Activated T-helper 1 cell treated with Interleukin-2 at 50 U/mL for 16 hours (primary cell): Measurements from ENCODE around the gene ANKRD11.
"Not testable (repeated sequence)": the region's sequence is repeated elsewhere in the genome, so short reads cannot be mapped to it uniquely, and the experiment has no call there.

ENCODE experiments used
- DNase-seq: peaks from one replicate; pipeline ENCODE4 v3.0.0-alpha.2; 2020; ENCODE audit warnings: low read depth

Gene ANKRD11

DNA sequence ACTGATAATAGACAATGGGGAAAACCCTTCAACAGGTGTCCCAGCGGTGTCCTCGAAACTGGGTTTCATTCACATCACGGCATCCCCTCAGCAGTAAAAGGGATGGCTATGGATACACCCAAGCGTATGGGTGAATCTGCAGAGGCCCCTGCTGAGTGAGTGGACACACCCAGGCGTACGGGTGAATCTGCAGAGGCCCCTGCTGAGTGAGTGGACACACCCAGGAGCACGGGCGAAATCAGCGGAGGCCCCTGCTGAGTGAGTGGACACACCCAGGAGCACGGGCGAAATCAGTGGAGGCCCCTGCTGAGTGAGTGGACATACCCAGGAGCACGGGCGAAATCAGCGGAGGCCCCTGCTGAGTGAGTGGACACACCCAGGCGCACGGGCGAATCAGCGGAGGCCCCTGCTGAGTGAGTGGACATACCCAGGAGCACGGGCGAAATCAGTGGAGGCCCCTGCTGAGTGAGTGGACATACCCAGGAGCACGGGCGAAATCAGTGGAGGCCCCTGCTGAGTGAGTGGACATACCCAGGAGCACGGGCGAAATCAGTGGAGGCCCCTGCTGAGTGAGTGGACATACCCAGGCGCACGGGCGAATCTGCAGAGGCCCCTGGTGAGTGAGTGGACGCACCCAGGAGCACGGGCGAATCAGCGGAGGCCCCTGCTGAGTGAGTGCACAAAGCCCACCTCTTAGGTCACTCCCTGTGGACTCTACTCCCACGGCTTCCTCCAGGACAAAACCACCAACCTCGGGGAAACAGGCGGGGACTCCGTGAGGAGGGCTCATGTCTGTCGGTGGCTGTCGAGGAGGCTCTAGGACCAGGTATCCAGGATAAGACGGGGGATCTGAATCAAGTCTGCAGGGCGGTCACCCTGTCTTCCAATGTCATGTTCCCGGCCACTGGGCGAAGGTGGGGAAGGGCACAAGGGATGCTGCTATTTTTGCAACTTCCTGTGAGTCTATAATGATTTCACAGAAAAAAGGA is 161.7 kb downstream of the ANKRD11 start:
- DNase-seq: not testable (repeated sequence)

DNA sequence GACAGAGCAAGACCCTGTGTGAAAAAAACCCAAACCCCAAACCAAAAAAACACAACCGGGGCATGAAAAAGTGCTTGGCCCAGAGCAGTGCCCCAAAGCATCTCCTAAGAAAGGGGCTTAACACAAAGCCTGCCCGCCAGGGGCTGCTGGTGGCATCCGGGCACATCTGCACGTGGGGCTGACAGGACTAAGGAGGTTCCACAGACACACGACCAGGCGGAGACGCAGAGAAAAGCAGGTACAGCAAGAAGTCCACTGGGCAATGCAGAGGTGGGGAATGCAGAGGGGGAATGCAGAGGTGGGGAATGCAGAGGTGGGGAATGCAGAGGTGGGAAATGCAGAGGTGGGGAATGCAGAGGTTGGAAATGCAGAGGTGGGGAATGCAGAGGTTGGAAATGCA is 163.6 kb downstream of the ANKRD11 start:
- no peak for DNase-seq

DNA sequence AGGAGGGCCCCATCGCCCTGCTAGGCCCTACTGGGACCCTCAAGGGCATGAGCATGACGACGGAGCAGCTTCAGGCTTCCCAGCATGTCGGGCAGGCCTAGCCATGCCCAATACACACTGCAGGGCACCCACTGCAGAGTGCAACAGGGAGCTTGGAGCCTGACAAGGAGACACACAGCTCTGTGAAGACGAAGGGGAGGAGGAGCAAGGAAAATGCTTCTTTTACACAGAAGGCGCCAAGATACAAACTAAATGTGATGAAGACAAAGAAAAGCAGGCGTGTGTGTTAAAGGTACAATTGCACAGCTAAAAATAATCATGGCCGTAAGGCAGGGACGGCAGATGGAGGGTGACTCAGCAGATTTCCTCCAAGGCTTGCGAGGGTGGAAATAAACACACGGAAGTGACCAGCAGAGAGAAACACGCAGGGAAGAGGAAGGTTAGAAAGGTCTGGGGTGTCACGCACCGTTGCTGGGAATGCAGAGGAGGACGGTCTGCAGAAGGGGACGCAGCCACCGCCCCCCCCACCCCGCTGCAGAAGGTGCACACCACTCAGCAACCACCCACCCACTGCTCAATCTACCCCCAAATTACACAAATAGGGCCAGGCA is 164.4 kb downstream of the ANKRD11 start:
- no peak for DNase-seq

DNA sequence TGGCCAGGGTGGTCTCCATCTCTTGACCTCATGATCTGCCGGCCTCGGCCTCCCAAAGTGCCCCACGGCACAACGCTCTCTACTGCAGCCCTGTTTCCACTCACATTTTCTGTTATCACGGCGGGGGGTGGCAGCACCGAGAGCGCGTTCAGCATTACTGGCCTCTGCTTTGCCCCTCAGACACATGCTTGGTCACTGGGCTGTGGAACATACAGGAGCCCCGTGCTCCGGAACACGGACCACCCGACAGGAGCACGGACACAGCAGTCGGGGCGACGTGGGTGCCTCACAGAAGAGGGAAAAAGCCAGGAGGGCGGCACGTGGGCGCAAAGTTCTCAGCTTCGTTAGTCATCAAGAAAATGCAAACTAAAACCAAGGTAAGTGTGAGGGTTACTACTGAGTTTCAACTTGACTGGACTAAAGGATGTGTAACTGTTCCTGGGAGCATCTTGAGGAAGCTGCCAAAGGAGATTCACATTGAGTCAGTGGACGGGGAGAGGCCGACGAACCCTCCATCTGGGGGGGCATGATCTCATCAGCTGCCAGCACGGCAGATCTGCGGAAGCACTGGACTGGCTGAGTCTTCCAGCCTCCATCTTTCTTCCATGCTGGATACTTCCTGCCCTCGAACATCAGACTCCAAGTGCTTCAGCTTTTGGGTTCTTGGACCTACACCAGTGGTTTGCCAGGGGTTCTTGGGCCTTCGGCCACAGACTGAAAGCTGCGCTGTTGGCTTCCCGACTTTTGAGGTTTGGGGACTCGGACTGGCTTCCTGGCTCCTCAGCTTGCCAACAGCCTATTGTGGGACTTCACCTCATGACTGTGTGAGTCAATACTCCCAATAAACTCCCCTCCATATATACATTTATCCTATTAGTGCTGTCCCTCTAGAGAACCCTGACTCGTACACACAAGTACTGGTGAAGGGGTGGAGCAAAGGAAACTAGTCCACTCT is 166.0 kb downstream of the ANKRD11 start:
- DNase-seq: no peak

DNA sequence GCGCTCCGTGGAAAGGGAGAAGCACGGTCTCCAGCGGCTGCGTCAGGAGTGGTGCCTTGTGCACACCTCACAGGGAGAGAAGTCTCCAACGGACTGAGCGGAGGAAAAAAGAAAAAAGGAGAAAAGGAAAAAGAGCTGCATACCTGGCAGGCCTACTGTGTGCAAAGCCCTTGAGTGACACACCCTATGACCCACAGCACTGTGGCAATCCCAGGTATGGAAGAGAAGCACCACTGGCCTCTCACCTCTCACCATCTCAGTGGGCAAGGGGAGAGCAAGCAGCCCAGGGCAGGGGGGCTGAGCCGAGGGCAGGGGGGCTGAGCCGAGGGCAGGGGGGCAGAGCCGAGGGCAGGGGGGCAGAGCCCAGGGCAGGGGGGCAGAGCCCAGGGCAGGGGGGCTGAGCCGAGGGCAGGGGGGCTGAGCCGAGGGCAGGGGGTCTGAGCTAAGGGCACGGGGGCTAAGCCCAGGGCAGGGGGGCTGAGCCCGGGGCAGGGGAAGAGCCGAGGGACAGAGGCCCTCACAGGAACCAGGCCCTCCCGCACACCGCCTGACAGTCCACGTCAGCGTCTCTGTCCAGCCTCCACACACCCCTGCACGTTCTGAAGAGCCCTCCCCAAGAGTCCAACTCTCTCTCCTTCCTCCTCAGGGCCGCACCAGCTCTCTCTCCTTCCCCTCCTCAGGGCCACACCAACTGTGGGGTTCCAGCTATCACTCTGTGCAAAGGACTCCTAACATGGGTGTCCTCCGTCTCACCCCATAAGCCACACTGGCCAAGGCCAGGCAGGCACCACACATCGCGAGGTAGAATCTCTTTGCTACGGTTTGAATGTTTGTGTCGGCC is 167.0 kb downstream of the ANKRD11 start:
- DNase-seq: no peak

DNA sequence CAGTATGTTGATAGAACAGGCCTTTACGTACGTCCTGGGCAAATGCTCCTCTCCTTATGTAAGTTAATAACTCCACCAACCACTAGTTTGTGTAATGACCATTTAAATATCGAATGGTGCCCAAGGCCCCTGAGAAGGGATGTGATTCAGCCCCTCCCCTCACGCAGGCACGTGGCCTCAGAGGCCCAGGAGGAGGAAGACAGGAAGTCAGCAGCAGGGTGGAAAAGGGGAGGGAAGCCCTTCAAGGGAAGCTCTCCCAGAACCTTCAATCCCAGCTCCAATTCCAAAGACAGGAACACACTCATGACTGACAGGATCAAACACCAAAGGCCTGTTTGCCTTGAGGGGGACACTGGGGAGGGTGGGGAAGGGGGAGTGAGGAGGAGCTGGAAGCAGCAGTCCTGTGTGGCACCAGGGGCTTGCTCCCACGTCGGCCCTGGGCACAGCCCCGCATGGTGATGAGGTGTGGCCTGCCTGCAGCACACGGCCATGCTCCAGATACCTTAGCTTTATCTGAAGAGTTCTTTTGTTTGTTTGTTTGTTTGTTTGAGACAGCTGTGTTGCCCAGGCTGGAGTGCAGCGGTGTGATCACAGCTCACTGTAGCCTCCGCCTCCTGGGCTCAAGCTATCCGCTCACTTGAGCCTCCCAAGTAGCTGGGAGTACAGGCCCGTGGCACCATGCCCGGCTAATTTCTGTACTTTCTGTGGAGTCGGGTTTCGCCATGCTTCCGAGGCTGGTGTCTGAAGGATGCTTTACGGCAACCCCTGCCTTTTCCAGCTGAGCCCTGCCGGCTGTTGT is 167.8 kb downstream of the ANKRD11 start:
- DNase-seq: no peak

DNA sequence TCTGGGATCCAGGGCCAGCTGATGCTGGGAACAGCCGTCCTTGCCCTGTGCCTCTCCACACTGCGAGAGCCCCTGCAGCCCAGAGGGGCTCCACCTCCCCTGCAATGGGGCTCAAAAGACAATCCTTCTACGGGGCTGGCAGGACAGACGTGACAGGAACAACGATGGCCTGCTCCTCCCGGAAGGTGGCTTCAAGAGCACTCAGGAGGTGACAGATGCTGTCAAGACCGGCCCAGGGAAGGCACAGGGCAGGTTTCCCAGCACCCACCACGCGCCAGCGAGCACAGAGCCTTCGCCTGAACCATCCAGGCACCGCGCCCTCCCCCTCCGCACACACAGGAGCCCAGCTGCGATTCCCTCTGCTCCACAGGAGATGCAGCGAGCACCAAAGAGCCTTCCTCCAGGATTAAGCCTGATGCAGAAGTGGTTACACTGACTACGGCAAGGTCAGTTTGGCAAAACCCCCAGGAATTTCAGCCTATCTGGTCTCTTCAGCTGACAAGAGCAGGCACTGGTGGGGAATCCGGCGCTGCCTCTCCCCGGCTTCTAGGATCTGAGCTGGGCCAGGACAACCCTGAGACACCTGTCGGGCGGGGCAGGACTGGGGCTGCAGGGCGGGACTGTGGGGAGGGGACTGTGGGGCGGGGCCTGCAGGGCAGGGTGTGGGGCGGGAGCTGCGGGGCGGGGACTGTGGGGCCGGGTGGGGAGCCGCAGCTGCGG is 169.4 kb downstream of the ANKRD11 start:
- DNase-seq: no peak

DNA sequence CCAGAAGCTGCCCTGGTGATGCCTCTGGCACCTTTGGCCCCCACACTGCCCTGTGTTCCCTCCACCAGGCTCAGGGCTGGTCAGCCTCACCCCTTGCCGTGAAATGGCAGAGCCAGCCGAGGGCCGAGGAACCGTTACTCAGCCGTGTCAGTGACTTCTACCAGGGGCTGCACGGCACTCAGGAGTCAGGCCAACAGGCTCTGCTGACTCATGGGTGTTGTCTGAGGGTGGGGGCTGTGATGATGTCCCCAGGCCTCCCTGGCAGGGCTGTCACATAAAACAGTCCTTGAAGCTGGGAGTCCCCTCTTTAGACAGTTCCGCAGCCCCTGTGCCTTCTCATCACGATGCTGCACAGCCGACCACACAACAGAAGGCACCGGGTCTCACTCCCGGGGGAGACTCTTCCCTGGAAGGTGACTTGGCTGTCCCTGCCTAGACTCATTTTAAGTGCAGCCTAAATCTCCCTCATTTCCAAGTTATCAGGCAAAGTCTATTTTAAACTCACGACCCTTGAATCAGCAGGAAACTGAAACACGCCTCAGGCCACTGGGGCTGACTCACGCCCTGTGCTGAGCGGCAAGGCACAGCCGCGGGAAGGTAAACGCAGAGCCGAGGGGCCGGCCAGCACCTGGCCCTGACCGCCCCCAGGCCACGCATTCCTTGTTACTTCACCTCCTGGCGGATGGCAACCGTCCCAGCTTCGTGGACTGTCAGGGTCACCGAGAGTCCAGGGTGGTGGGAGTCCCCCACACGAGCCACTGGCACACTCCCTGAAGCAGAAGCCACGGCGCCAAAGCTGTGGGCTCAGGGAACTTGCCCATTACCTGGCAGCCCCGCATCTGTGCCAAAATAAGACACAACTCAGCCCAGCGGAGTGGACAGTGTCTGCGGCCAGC is 170.2 kb downstream of the ANKRD11 start:
- no peak for DNase-seq

DNA sequence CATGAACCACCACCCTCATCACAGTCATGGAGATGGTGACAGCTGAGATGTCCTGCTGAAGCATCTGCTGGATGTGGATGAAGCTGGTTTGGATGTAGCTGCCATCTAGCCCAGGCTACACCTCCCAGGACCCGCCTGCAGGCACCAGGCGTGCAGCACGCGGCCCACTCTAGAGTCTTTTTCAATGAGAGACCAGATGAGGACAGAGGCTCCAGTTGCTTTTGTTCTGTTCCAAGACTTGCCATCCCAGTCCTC is 170.8 kb downstream of the ANKRD11 start:
- DNase-seq: no peak

DNA sequence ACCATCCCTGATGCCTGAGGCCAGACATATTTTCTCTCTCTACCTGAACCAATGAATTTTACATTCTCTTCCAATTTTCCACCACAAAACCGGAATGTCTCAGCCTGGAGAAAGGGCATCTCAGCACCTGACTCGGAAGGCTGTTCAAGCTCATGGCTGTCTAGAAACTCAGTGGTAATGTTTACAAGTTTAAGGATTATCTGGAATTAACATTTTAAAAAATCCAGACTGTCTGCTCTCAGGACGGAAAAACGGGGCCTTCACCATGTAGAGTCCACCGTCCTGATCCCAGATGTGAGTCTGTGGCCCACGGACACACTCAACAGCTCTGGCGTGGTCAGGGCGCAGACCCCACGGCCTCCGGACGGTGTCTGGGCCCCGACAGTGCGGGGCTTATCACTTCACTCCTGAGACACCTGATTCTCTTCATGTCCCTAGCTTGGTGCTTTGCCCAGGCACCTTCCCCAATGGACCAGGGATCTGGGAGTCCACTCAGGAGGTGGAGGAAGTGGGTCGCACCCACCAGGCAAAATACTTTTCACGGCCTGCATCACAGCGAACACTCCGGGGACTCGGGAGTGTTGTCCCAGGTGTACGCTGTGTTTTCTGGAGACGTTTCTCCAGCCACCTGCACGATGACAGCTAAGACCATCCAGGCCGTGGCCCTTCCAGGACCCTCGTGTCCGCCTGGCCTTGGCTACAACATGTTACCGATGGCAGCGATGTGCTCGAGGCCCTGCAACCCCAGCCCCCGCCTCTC is 171.3 kb downstream of the ANKRD11 start:
- DNase-seq: no peak

DNA sequence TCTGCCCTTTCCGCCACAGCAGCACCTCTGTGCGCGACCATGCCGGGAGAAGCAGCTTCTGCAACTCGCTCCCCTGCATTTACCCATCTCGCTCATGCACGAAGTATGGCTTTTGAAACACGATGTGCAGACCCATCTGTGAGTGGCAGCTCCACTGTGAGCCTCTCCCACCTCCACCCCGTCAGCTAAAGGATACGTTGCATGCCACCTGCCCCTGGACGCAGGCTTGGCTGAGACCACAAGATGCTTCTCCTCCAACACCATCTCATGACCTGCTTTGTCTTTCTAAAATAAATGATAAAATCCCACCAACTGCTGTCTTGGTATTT is 172.0 kb downstream of the ANKRD11 start:
- DNase-seq: no peak

DNA sequence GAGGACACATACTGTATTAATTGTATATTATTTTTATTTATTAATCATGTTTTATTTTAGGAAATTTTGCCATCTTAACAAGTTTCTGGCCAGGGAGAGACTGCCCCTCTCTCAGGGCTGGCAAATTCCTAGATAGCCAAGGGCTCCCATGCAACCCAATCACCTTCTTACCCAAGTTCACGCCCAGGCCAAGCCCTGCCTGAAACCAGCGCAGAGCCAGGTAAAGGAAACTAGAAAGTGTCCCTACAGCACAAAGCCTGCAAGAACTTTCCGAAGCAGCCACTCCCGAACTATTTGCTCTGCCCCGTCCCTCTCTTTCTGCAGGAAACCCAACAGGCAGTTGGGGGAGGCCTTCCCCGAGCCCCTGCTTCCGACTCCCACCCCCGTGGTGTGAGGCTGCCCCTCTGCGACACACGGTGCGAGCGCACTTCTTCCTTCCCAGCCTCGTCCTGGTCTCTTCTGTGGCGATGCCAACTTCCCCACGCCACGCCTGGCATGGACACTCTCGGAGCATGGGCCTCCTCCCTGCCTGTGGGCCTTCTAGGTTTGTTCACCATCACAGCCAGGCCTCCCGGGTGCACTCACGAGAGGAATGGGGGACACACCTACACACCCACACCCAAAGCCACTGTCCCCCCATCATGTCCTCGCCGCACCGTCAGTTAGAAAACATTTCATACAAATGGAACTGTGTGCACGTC is 172.5 kb downstream of the ANKRD11 start:
- no peak for DNase-seq

DNA sequence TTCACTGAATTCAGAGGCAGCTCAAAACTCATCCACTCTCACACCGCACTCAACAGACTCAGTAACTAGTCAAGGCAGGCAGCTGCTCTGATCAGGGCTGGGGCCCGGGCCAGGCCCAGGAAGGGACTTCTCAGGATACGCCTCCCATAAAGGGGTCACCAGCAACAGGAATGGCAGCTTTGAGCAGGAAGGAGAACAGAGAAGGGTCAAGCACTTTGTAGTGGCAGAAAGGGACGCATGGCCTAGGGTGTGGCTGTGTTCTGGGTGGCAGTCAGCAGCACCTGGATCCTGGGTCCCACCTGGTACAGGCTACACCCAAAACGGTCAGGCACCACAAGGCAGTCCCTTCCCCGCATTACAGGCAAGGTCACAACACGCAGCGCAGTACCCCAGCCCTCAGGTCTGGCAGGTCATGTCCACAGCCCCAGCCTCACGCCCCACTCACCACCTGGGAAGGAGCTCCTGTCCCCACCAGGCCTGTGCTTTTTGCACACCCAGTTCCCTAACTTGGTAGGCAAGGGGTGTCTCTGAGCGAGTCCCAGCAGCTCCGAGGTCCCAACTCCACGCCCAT is 173.2 kb downstream of the ANKRD11 start:
- no peak for DNase-seq

DNA sequence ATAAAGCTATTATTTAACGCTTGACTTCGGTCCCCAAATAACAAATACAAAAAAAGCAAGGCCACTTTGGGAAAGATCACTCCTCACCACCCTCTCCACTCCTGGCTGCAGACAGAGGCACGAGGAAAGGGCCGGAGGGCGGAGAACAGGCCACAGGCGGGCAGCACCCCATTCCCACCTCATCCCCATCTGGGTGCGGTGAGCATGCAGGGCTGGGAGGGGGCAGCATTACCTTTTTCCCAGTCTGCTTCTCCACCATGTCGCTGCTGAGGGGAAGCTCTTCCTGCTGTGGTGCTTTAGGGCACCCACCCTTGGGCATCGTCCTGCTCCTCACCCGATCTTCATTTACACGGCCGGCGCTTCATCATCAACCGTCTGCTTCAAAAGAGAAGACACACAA is 173.7 kb downstream of the ANKRD11 start:
- DNase-seq: no peak

DNA sequence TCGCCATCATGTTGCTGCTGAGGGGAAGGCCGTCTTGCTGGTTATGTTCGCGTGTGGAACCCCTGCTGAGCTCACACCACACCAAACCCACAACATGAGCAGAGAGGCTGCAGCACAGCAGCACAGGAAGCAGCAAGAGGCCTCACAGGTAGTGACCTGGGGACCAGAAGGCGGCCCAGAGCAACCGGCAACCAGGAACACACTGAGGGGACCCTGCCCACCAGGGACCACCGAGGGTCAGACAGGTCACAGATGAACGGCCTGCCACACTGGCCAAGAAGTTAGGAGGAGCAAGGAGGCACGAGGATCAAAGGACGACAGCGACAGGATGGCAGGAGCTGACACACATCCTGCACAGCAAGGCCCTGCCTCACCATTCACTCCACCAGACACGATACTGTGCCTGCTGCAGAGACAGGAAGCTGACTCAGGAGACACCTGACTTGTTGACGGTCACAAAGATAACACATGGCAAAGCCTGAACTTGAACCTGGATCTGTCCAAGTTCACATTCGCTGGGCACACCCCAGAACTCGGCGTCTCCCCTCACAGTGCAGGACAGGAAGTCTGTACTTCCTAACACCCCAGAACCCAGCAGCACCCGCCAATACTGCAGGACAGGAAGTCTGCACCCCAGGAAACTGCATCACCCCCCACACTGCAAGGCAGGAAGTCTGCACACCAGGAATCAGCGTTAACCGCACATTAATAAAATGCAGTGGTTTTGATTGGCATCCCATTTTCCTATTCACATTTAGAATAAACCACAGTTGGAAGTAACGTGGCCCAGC is 174.4 kb downstream of the ANKRD11 start:
- peak; percentile 68 for DNase-seq

DNA sequence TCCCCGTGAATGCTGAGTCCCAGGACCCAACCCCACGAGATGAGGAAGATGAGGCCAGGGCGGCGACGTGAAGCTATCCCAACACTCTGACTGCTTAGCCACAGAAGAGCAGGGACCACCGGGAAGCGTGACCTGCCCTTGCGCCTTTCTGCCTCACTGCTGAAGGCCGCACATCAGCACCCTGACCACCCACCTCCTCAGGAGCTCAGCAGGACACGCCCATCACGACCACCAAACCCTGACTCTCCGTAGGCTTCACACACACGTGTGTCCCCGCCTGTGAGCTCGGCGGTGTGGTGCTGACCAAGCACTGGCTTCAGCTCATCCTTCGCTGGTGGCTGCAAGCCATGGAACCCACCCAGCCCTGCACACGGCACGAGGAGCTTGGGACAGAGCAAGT is 175.1 kb downstream of the ANKRD11 start:
- DNase-seq: no peak

DNA sequence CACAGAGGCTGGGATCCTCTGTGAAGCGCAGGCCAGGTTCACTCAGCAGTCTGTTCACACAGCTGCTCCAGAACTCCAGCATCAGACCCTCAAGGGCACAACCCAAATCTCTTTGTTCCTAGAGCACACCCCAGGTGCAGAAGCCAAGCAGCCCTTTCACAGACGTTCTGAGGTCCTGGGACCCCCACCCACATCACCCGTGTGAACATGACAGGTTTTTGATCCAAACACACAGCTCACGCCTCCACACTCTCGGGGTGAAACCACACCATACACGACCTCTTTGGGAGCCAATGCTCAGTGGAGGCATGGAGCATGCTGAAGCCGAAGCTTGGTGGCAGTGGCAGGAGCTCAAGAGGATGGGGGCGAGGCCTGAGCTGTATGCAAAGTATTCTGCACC is 175.5 kb downstream of the ANKRD11 start:
- DNase-seq: no peak
